Hepatocyte (in vitro differentiated cells): Measurements from ENCODE around the gene ARHGAP10. TPM values are rescaled to one million over a fixed set of nuclear protein-coding genes. Genes with fewer than 3 reads are reported as not detected.
A peak's percentile ranks its signal among the peaks of the same experiment; 100 is the strongest.

ENCODE experiments used
- DNase-seq: peaks from one replicate; pipeline ENCODE4 v3.0.0-alpha.2; 2016; ENCODE audit warnings: low spot score
- H2AFZ ChIP-seq: fragments of 200-600 bp; sonication (generic); 2 replicates; pipeline ENCODE4 v1.6.0; 2016; ENCODE audit warnings: antibody characterized with exemption, mild to moderate bottlenecking
- H3K27ac ChIP-seq: fragments of 200-600 bp; sonication (generic); 2 replicates; pipeline ENCODE4 v1.5.1; 2016; ENCODE audit warnings: mild to moderate bottlenecking
- H3K27me3 ChIP-seq: fragments of 200-600 bp; sonication (generic); 2 replicates; pipeline ENCODE4 v1.6.1; 2016
- H3K36me3 ChIP-seq: fragments of 200-600 bp; sonication (generic); replicated peaks from 2 replicates; pipeline ENCODE4 v1.5.1; 2016; ENCODE audit warnings: low read depth; ENCODE audit not compliant: insufficient read depth
- H3K4me1 ChIP-seq: fragments of 200-600 bp; sonication (generic); 2 replicates; pipeline ENCODE4 v1.5.1; 2016; ENCODE audit warnings: mild to moderate bottlenecking, moderate library complexity; ENCODE audit not compliant: insufficient read depth
- H3K4me2 ChIP-seq: fragments of 200-600 bp; sonication (generic); 2 replicates; pipeline ENCODE4 v1.6.0; 2016
- H3K4me3 ChIP-seq: fragments of 200-600 bp; sonication (generic); 2 replicates; pipeline ENCODE4 v1.5.1; 2016; ENCODE audit warnings: mild to moderate bottlenecking
- H3K79me2 ChIP-seq: fragments of 200-600 bp; sonication (generic); 2 replicates; pipeline ENCODE4 v1.6.0; 2017; ENCODE audit warnings: mild to moderate bottlenecking
- H3K9me2 ChIP-seq: fragments of 200-600 bp; sonication (generic); replicated peaks from 2 replicates; pipeline ENCODE4 v1.6.0; 2017; ENCODE audit warnings: mild to moderate bottlenecking; ENCODE audit not compliant: insufficient read depth
- H3K9me3 ChIP-seq: fragments of 200-600 bp; sonication (generic); 2 replicates; pipeline ENCODE4 v1.5.1; 2016; ENCODE audit warnings: low read depth, mild to moderate bottlenecking
- H4K20me1 ChIP-seq: fragments of 200-600 bp; sonication (generic); 2 replicates; pipeline ENCODE4 v1.6.0; 2016; ENCODE audit warnings: mild to moderate bottlenecking; ENCODE audit not compliant: insufficient read depth, poor library complexity, severe bottlenecking
- CTCF ChIP-seq: fragments of 200-600 bp; sonication (generic); IDR thresholded peaks from 2 replicates; pipeline ENCODE4 v1.5.1; 2016; ENCODE audit warnings: antibody characterized with exemption, mild to moderate bottlenecking; ENCODE audit not compliant: poor library complexity
- EZH2 ChIP-seq: fragments of 200-600 bp; sonication (generic); IDR thresholded peaks from 2 replicates; pipeline ENCODE4 v1.6.1; 2016; ENCODE audit warnings: antibody characterized with exemption, mild to moderate bottlenecking, borderline replicate concordance
- EZH2phosphoT487 ChIP-seq: fragments of 200-600 bp; sonication (generic); IDR thresholded peaks from one replicate; pipeline ENCODE4 v1.6.1; 2018; ENCODE audit warnings: antibody characterized with exemption, mild to moderate bottlenecking, low read depth, moderate library complexity; ENCODE audit not compliant: unreplicated experiment, severe bottlenecking
- WGBS: methylation state at CpG from one replicate; pipeline ENCODE4 v1.1.6; 2016; ENCODE audit warnings: low lambda C conversion rate; ENCODE audit errors: missing lambda C conversion rate; 5-methylcytosine and 5-hydroxymethylcytosine counted together
- polyA plus RNA-seq: library from polyadenylated mRNA; unstranded; fragments of >200 nt; fragmentation: Nextera tagmentation; extraction: Ambion mirVana; gene quantifications from 2 replicates; pipeline ENCODE4 v1.2.1, GENCODE V29; 2016
- total RNA-seq: library from RNA; depleted of rRNA; stranded (reverse); fragments of >200 nt; gene quantifications from 2 replicates; pipeline ENCODE4 v1.2.3, GENCODE V29; 2014

ARHGAP10 gene
- total and polyA plus RNA-seq, 2 experiments from 2014 or later, result 16.8 to 23.4 TPM

GRCh38 chr4:147733716-147734344 is 1.9 kb downstream of the ARHGAP10 start:
- peak overlapping the region; percentile 14 for H3K4me3 ChIP-seq
- peaks cover 2% of the 10 kb centered on the region for H4K20me1 ChIP-seq
- no peak for DNase-seq
- H2AFZ ChIP-seq, result no peak overlapping the region
- H3K27me3 ChIP-seq, result no peaks in the 10 kb centered on the region
- H3K9me2 ChIP-seq, result no peaks in the 10 kb centered on the region
- no peak for TF ChIP-seq EZH2phosphoT487
- H3K36me3 ChIP-seq, result no peaks in the 10 kb centered on the region
- H3K79me2 ChIP-seq, result peaks cover 63% of the 10 kb centered on the region
- H3K27ac ChIP-seq, result peak overlapping the region; percentile 95
- H3K4me1 ChIP-seq, result peaks cover 35% of the 10 kb centered on the region
- WGBS, result 43% methylated on average over 5 of the region's 5 CpGs
- H3K9me3 ChIP-seq, result no peaks in the 10 kb centered on the region
- peak overlapping the region; percentile 83 for H3K4me2 ChIP-seq

GRCh38 chr4:147734496-147734895 is 2.6 kb downstream of the ARHGAP10 start:
- H3K4me2 ChIP-seq, result peak overlapping the region; percentile 83
- no peak for DNase-seq
- H3K4me1 ChIP-seq, result peaks cover 35% of the 10 kb centered on the region
- no peak overlapping the region for H2AFZ ChIP-seq
- TF ChIP-seq EZH2phosphoT487 (no peak), CTCF (no peak), EZH2 (no peak)
- H4K20me1 ChIP-seq, result peaks cover 2% of the 10 kb centered on the region
- H3K36me3 ChIP-seq, result no peaks in the 10 kb centered on the region
- no peak overlapping the region for H3K4me3 ChIP-seq
- H3K9me3 ChIP-seq, result no peaks in the 10 kb centered on the region
- no peaks in the 10 kb centered on the region for H3K9me2 ChIP-seq
- H3K79me2 ChIP-seq, result peaks cover 69% of the 10 kb centered on the region
- H3K27me3 ChIP-seq, result no peaks in the 10 kb centered on the region
- 75% methylated on average over 3 of the region's 3 CpGs for WGBS
- H3K27ac ChIP-seq, result no peak overlapping the region

GRCh38 chr4:147735413-147736301 is 3.8 kb downstream of the ARHGAP10 start:
- no peaks in the 10 kb centered on the region for H3K27me3 ChIP-seq
- H4K20me1 ChIP-seq, result peaks cover 2% of the 10 kb centered on the region
- H2AFZ ChIP-seq, result no peak overlapping the region
- H3K9me3 ChIP-seq, result no peaks in the 10 kb centered on the region
- TF ChIP-seq CTCF (no peak), EZH2 (no peak), EZH2phosphoT487 (no peak)
- peak overlapping the region; percentile 63 for H3K27ac ChIP-seq
- peaks cover 30% of the 10 kb centered on the region for H3K4me1 ChIP-seq
- no peaks in the 10 kb centered on the region for H3K36me3 ChIP-seq
- H3K79me2 ChIP-seq, result peaks cover 80% of the 10 kb centered on the region
- peak overlapping the region; percentile 83 for H3K4me2 ChIP-seq
- no peaks in the 10 kb centered on the region for H3K9me2 ChIP-seq
- DNase-seq, result no peak
- WGBS, result 46% methylated on average over 6 of the region's 6 CpGs
- H3K4me3 ChIP-seq, result no peak overlapping the region

GRCh38 chr4:147736458-147736857 is 4.6 kb downstream of the ARHGAP10 start:
- TF ChIP-seq EZH2phosphoT487 (no peak), CTCF (no peak), EZH2 (no peak)
- peak overlapping the region; percentile 63 for H3K27ac ChIP-seq

More at GRCh38 chr4:147736458-147736857, 4.6 kb downstream of the ARHGAP10 start:
- WGBS, result 72% methylated on average over 3 of the region's 3 CpGs
- peaks cover 88% of the 10 kb centered on the region for H3K79me2 ChIP-seq
- no peak overlapping the region for H2AFZ ChIP-seq
- no peaks in the 10 kb centered on the region for H3K36me3 ChIP-seq
- no peak overlapping the region for H3K4me3 ChIP-seq
- no peaks in the 10 kb centered on the region for H3K9me3 ChIP-seq
- peak overlapping the region; percentile 83 for H3K4me2 ChIP-seq
- DNase-seq, result no peak
- H3K4me1 ChIP-seq, result peaks cover 33% of the 10 kb centered on the region
- H3K27me3 ChIP-seq, result no peaks in the 10 kb centered on the region
- H4K20me1 ChIP-seq, result peaks cover 2% of the 10 kb centered on the region
- no peaks in the 10 kb centered on the region for H3K9me2 ChIP-seq
